ENCODE measurements around the gene PTPRD.

- TF ChIP-seq CTCF (conservative IDR thresholded peaks at IDR 0.05 in 1 of 2, IDR thresholded peaks at IDR 0.05 in 1 of 2; ENCODE audit: extremely low read depth in 1 of 2, insufficient read depth in 1 of 2, low read depth in 1 of 2, low read length in 2 of 2) (no peak), EZH2 (IDR thresholded peaks at IDR 0.05; ENCODE audit: borderline replicate concordance, low read length) (no peak)
Observed at GRCh38 chr9:8783941-8784340, 1828.9 kb downstream of the PTPRD start.
